Measurements from ENCODE around the gene PKD2.

Gene PKD2

GRCh38 chr4:87974856-87975462 is 32.5 kb upstream of the PKD2 start:
- TF ChIP-seq CTCF (IDR thresholded peaks at IDR 0.05): no peak
- Histone ChIP-seq H2AFZ (no peak overlapping the region), H3K36me3 (ENCODE audit: control insufficient read depth, insufficient read depth, low read length) (no peaks in the 10 kb centered on the region), H3K9ac (no peak overlapping the region), H3K9me3 (ENCODE audit: control insufficient read depth, low read length) (no peaks in the 10 kb centered on the region), H3K27ac (no peak overlapping the region), H3K27me3 (ENCODE audit: control insufficient read depth, insufficient read depth, low read length) (no peaks in the 10 kb centered on the region), H3K4me3 (ENCODE audit: low read depth, low read length) (no peak overlapping the region), H3K79me2 (no peaks in the 10 kb centered on the region), H3K4me2 (ENCODE audit: low read length) (no peak overlapping the region), H3K4me1 (no peaks in the 10 kb centered on the region)

- Histone ChIP-seq H3K9ac (no peak within 1 kb of the TSS), H3K27ac (no peak within 1 kb of the TSS)
Measured at GRCh38 chr4:87975466-87975865, 32.0 kb upstream of the PKD2 start, which contains the start of gene SPP1. TSS of gene SPP1 (plus strand) at chr4:87975714. CDS start at chr4:87976896, 1,182 bp downstream.

GRCh38 chr4:87977521-87978278 is 29.7 kb upstream of the PKD2 start:
- H3K27me3 ChIP-seq (ENCODE audit: control insufficient read depth, insufficient read depth, low read length): no peaks in the 10 kb centered on the region
- no peak overlapping the region for H3K27ac ChIP-seq
- H3K4me3 ChIP-seq (ENCODE audit: low read depth, low read length): no peak overlapping the region
- H3K9ac ChIP-seq: no peak overlapping the region
- H3K4me2 ChIP-seq (ENCODE audit: low read length): no peak overlapping the region
- H3K4me1 ChIP-seq: no peaks in the 10 kb centered on the region
- TF ChIP-seq CTCF (IDR thresholded peaks at IDR 0.05): no peak
- H3K79me2 ChIP-seq: no peaks in the 10 kb centered on the region
- no peaks in the 10 kb centered on the region for H3K9me3 ChIP-seq (ENCODE audit: control insufficient read depth, low read length)
- no peak overlapping the region for H2AFZ ChIP-seq
- H3K36me3 ChIP-seq (ENCODE audit: control insufficient read depth, insufficient read depth, low read length): no peaks in the 10 kb centered on the region

More at GRCh38 chr4:87975466-87975865, 32.0 kb upstream of the PKD2 start, which contains the start of gene SPP1:
- no peaks in the 10 kb centered on the region for H3K36me3 ChIP-seq (ENCODE audit: control insufficient read depth, insufficient read depth, low read length)
- H3K9me3 ChIP-seq (ENCODE audit: control insufficient read depth, low read length): no peaks in the 10 kb centered on the region
- H2AFZ ChIP-seq: no peak within 1 kb of the TSS
- no peaks in the 10 kb centered on the region for H3K27me3 ChIP-seq (ENCODE audit: control insufficient read depth, insufficient read depth, low read length)
- H3K4me3 ChIP-seq (ENCODE audit: low read depth, low read length): no peak within 1 kb of the TSS
- no peak for TF ChIP-seq CTCF (IDR thresholded peaks at IDR 0.05)
- H3K4me1 ChIP-seq: no peaks in the 10 kb centered on the region
- H3K4me2 ChIP-seq (ENCODE audit: low read length): no peak within 1 kb of the TSS
- no peaks in the 10 kb centered on the region for H3K79me2 ChIP-seq

GRCh38 chr4:87978681-87979080 is 28.8 kb upstream of the PKD2 start:
- Histone ChIP-seq H3K4me3 (ENCODE audit: low read depth, low read length) (no peak overlapping the region), H3K9ac (no peak overlapping the region), H2AFZ (no peak overlapping the region), H3K27me3 (ENCODE audit: control insufficient read depth, insufficient read depth, low read length) (no peaks in the 10 kb centered on the region), H3K36me3 (ENCODE audit: control insufficient read depth, insufficient read depth, low read length) (no peaks in the 10 kb centered on the region), H3K4me1 (no peaks in the 10 kb centered on the region), H3K9me3 (ENCODE audit: control insufficient read depth, low read length) (no peaks in the 10 kb centered on the region), H3K4me2 (ENCODE audit: low read length) (no peak overlapping the region), H3K27ac (no peak overlapping the region), H3K79me2 (no peaks in the 10 kb centered on the region)
- no peak for TF ChIP-seq CTCF (IDR thresholded peaks at IDR 0.05)

Measured in parathyroid adenoma (tissue), 2 donors.